Measurements from ENCODE around the gene SEPTIN2.
"Not testable (repeated sequence)": the region's sequence is repeated elsewhere in the genome, so short reads cannot be mapped to it uniquely, and the experiment has no call there.

- TF ChIP-seq, protein P1, sequence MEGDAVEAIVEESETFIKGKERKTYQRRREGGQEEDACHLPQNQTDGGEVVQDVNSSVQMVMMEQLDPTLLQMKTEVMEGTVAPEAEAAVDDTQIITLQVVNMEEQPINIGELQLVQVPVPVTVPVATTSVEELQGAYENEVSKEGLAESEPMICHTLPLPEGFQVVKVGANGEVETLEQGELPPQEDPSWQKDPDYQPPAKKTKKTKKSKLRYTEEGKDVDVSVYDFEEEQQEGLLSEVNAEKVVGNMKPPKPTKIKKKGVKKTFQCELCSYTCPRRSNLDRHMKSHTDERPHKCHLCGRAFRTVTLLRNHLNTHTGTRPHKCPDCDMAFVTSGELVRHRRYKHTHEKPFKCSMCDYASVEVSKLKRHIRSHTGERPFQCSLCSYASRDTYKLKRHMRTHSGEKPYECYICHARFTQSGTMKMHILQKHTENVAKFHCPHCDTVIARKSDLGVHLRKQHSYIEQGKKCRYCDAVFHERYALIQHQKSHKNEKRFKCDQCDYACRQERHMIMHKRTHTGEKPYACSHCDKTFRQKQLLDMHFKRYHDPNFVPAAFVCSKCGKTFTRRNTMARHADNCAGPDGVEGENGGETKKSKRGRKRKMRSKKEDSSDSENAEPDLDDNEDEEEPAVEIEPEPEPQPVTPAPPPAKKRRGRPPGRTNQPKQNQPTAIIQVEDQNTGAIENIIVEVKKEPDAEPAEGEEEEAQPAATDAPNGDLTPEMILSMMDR (IDR thresholded peaks at IDR 0.05; ENCODE audit: insufficient read depth, low read depth, low read length), result not testable (repeated sequence)
- not testable (repeated sequence) for TF ChIP-seq EZH2 (IDR thresholded peaks at IDR 0.05; ENCODE audit: insufficient read depth, low read length)
These were observed 77.0 kb downstream of the SEPTIN2 start for GRCh38 chr2:241392753-241393152.

All from astrocyte (in vitro differentiated cells and primary cell).